ENCODE results near the gene EPM2A. TPM values are rescaled to one million over a fixed set of nuclear protein-coding genes. Genes with fewer than 3 reads are reported as not detected.

EPM2A gene
- total RNA-seq, 2 donors from 2014 or later = 3.7 to 4.8 TPM

DNA sequence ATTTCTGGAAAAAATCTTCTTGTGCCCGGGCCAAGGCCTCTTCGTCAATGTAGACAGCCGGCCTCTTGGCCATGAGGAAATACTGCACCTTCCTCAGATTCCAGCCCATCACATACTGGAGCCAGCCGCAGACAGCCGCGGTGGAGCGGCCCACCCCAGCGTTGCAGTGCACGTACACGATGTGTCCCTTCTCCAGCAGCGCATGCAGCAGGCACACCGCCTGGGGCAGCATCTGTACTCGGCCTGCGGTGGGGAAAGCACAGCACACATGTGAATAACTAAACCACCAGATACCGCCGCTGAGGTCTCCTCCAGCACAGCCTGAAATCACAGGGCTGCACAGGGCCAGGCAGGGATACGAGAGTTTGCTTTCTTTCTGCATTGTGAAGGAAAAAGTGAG, 107.9 kb downstream of the EPM2A start:
- TF ChIP-seq, protein P1, sequence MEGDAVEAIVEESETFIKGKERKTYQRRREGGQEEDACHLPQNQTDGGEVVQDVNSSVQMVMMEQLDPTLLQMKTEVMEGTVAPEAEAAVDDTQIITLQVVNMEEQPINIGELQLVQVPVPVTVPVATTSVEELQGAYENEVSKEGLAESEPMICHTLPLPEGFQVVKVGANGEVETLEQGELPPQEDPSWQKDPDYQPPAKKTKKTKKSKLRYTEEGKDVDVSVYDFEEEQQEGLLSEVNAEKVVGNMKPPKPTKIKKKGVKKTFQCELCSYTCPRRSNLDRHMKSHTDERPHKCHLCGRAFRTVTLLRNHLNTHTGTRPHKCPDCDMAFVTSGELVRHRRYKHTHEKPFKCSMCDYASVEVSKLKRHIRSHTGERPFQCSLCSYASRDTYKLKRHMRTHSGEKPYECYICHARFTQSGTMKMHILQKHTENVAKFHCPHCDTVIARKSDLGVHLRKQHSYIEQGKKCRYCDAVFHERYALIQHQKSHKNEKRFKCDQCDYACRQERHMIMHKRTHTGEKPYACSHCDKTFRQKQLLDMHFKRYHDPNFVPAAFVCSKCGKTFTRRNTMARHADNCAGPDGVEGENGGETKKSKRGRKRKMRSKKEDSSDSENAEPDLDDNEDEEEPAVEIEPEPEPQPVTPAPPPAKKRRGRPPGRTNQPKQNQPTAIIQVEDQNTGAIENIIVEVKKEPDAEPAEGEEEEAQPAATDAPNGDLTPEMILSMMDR (IDR thresholded peaks at IDR 0.05) = no peak
- Histone ChIP-seq H3K27ac (no peak overlapping the region), H3K9me3 (no peaks in the 10 kb centered on the region), H3K36me3 (no peaks in the 10 kb centered on the region), H3K9ac (ENCODE audit: low read depth in 2 of 2, low read length in 2 of 2) (no peak overlapping the region), H3K27me3 (no peaks in the 10 kb centered on the region), H3K4me1 (no peaks in the 10 kb centered on the region), H3K4me3 (no peak overlapping the region)
- intact Hi-C loops (cut with DNase I) = no loop called here
- no peak for DNase-seq

DNA sequence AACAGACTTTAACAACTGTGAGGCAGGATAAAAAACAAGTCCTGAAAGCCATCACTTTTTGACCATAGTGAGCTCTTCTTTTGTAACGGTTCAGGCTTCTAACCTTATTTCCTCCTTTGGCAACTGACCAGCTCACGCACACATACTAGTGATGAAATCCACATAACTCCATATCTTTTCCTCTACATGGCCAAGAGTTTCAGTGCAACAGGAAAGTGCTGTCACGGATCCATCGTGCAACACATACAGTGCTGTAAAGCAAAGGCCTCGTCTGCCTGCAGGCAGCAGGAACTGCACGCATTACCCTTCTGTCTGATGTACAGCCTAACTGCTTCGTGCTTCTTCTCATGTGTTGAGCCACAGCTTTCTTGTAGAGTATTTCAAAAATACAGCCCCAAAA, 108.5 kb downstream of the EPM2A start:
- intact Hi-C loops (cut with DNase I) = no loop called here
- H3K27me3 ChIP-seq = no peaks in the 10 kb centered on the region

DNA sequence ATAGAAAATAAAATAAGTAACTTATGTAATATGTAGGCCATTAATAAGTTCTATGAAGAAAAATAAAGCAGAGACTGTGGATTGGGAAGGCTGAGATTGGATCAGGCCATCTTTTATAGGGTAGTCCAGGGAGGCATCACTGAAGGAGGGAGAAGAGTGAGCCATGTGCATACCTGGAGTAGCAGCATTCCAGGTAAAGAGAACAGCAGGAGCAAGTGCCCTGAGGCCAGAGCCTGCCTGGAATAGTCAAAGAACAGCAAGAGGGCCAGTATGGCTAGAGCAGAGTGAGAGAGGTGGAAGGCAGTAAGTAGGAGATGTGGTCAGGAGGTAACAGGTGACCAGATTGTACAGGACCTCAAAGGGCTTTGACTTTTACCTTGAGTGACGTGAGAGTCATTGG, 112.1 kb downstream of the EPM2A start:
- no peaks in the 10 kb centered on the region for H3K36me3 ChIP-seq
- no peaks in the 10 kb centered on the region for H3K27me3 ChIP-seq
- no peak for DNase-seq
- no peak overlapping the region for H3K27ac ChIP-seq
- H3K4me3 ChIP-seq = no peak overlapping the region
- intact Hi-C loops (cut with DNase I) = no loop called here
- no peak overlapping the region for H3K9ac ChIP-seq (ENCODE audit: low read depth in 2 of 2, low read length in 2 of 2)
- TF ChIP-seq, protein P1 (IDR thresholded peaks at IDR 0.05) = no peak
- no peaks in the 10 kb centered on the region for H3K9me3 ChIP-seq
- no peaks in the 10 kb centered on the region for H3K4me1 ChIP-seq

More for the DNA sequence above, 108.5 kb downstream of the EPM2A start:
- Histone ChIP-seq H3K9me3 (no peaks in the 10 kb centered on the region), H3K9ac (ENCODE audit: low read depth in 2 of 2, low read length in 2 of 2) (no peak overlapping the region), H3K4me1 (no peaks in the 10 kb centered on the region), H3K36me3 (no peaks in the 10 kb centered on the region), H3K4me3 (no peak overlapping the region), H3K27ac (no peak overlapping the region)
- TF ChIP-seq, protein P1 (IDR thresholded peaks at IDR 0.05) = no peak
- no peak for DNase-seq

DNA sequence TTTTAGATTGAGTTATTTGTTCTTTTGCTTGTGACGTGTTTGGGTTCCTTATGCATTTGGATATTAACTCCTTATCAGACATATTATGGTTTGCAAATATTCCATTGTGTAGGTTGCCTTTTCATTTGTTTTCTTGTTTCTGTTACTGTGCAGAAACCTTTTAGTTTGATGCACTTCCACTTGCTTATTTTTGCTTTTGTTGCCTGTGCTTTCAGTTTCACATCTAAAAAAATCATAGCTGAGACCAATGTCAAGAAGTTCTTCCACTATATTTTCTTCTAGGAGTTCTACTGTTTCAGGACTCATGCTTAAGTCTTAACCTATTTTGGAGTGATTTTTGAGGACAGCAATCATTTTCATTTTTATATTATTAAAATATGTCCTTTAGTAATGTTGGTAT, 113.5 kb downstream of the EPM2A start:
- Histone ChIP-seq H3K27ac (no peak overlapping the region), H3K9ac (ENCODE audit: low read depth in 2 of 2, low read length in 2 of 2) (no peak overlapping the region), H3K4me3 (no peak overlapping the region), H3K36me3 (no peaks in the 10 kb centered on the region), H3K9me3 (no peaks in the 10 kb centered on the region), H3K27me3 (no peaks in the 10 kb centered on the region), H3K4me1 (no peaks in the 10 kb centered on the region)
- TF ChIP-seq, protein P1 (IDR thresholded peaks at IDR 0.05) = no peak
- DNase-seq = no peak
- intact Hi-C loops (cut with DNase I) = no loop called here

DNA sequence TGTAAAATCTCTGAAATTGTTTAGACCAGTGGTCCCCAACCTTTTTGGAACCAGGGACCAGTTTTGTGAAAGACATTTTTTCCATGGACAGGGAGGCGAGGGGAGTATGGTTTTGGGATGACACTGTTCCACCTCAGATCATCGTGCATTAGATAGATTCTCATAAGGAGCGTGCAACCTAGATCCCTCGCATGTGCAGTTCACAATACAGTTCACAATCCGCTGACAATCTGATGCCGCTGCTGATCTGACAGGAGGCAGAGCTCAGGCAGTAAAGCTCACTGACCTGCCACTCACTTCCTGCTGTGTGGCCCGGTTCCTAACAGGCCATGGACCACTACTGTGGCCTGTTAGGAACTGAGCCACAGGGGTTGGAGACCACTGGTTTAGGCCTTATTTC, 115.2 kb downstream of the EPM2A start:
- Histone ChIP-seq H3K27me3 (no peaks in the 10 kb centered on the region), H3K4me3 (no peak overlapping the region), H3K4me1 (no peaks in the 10 kb centered on the region), H3K27ac (no peak overlapping the region), H3K36me3 (no peaks in the 10 kb centered on the region), H3K9me3 (no peaks in the 10 kb centered on the region), H3K9ac (ENCODE audit: low read depth in 2 of 2, low read length in 2 of 2) (no peak overlapping the region)
- intact Hi-C loops (cut with DNase I) = no loop called here
- DNase-seq = no peak
- TF ChIP-seq, protein P1 (IDR thresholded peaks at IDR 0.05) = no peak

DNA sequence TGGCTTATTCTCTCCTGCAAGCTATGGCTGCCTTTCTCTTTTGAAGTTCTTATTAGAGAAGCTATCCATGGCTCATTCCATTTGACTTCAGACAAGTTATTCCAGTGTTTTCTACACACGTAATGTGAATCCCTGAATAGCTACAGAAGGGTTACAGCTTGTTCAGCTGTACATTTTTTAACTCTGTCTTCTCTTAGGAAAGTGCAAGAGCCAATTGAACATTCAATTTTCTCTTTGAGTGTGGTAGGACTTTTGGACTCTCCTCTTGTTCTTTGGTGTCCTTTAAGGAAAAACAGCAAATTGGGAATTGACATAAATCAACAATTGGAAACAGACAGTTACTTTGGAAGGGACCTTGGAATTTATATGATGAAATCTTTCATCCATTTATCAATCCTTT, 125.8 kb downstream of the EPM2A start:
- no peaks in the 10 kb centered on the region for H3K36me3 ChIP-seq
- no peaks in the 10 kb centered on the region for H3K27me3 ChIP-seq
- no peak overlapping the region for H3K9ac ChIP-seq (ENCODE audit: low read depth in 2 of 2, low read length in 2 of 2)
- no peak overlapping the region for H3K4me3 ChIP-seq
- H3K9me3 ChIP-seq = no peaks in the 10 kb centered on the region
- TF ChIP-seq, protein P1 (IDR thresholded peaks at IDR 0.05) = no peak
- no peak overlapping the region for H3K27ac ChIP-seq
- DNase-seq = no peak
- intact Hi-C loops (cut with DNase I) = no loop called here
- H3K4me1 ChIP-seq = no peaks in the 10 kb centered on the region

Measured in colonic mucosa (tissue), 4 donors.